B cell (primary cell): ENCODE data around the gene KRTAP10-9.

ENCODE experiments used
- CTCF ChIP-seq: fragments of 200-600 bp; IDR thresholded peaks from one replicate; pipeline ENCODE4 v1.8.0; 2022; ENCODE audit warnings: antibody characterized with exemption, mild to moderate bottlenecking
- EZH2 ChIP-seq: IDR thresholded peaks from 2 replicates; pipeline ENCODE4 v1.6.1; 2012; ENCODE audit warnings: borderline replicate concordance, low read depth, mild to moderate bottlenecking, moderate library complexity, low read length; ENCODE audit not compliant: insufficient read depth, poor library complexity, severe bottlenecking

DNA sequence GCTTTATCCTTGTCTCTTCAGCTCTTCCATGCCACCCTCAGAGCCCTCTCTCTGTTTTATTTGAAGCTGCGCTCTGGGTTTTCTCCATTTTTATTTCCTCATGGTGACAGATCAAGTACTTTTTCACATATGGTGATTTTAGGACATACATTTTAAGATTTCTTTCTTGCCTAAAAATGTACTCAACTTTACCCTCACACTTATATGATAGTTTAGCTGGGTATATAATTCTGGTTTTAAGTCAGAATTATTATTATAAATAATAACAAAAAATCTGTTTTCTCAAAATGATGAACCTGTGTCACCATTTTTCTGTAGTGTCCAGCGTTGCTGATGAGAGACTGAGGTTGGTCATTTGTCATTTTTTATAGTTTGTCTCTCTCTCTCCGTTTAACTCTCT is 45.7 kb upstream of the KRTAP10-9 start:
- TF ChIP-seq CTCF = no peak
- TF ChIP-seq EZH2 = no peak
